Pons (tissue), 1 donor: ENCODE results near the gene RSPH10B2.
"Not testable (repeated sequence)": the region's sequence is repeated elsewhere in the genome, so short reads cannot be mapped to it uniquely, and the experiment has no call there.

Experiments used
- DNase-seq: peaks from one replicate; pipeline ENCODE4 v3.0.0-alpha.2; 2016; ENCODE audit warnings: low spot score

Gene RSPH10B2

GRCh38 chr7:6842278-6842921 lies 88.5 kb downstream of the RSPH10B2 start:
- DNase-seq: not testable (repeated sequence)

GRCh38 chr7:6843092-6843491 lies 89.2 kb downstream of the RSPH10B2 start:
- not testable (repeated sequence) for DNase-seq

DNA sequence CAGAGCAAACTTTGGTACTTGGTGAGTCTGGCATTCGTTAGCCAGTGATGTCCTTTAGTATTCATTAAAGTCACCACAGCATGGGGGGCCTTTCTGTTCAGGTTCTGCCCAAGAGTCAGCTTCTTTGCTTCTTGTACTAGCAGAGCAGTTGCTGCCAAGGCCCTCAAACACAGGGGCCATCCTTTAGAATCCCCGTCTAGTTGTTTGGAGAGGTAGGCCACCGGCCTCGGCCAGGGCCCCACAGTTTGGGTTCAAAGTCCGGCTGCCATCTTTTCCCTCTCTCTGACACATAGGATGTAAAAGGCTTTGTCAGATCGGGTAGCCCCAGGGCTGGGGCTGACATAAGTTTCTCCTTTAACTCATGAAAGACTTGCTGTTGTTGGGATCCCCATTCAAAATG lies 89.8 kb downstream of the RSPH10B2 start:
- not testable (repeated sequence) for DNase-seq

GRCh38 chr7:6845971-6846449 lies 92.1 kb downstream of the RSPH10B2 start:
- DNase-seq: not testable (repeated sequence)

DNA sequence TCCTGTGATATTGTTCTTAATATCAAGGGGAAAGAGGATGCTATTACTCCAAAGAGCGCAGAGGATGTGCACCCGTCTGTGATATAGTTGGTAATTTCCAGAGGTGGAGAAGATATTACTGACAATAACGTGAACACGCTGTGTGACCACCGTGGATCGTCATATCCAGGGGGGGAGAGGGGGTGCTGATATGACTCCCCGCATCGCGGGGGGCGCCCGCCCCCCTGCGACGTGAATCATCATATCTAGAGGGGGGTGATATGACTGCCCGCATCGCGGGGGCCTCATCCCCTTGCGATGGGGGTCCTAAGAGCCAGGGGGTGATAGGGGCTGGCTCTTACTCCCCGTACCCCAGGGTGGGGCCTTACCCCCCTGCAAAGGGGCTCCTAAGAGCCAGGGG lies 93.8 kb downstream of the RSPH10B2 start:
- not testable (repeated sequence) for DNase-seq
